Astrocyte (in vitro differentiated cells and primary cell): ENCODE measurements around the gene PCYOX1L. TPM values are rescaled to one million over a fixed set of nuclear protein-coding genes. Genes with fewer than 3 reads are reported as not detected.
"Not testable (repeated sequence)": the region's sequence is repeated elsewhere in the genome, so short reads cannot be mapped to it uniquely, and the experiment has no call there.

ENCODE experiments used
- DNase-seq: peaks from one replicate; pipeline ENCODE4 v3.0.0-alpha.2; 2010; ENCODE audit warnings: low read depth
- FAIRE-seq: peaks from 2 replicates; lab custom pipeline; 2011; peaks lifted over from hg19 to GRCh38; lab: Jason Lieb, UNC
- H2AFZ ChIP-seq: 2 replicates; pipeline ENCODE4 v1.6.0; 2012; ENCODE audit warnings: low read depth, low read length, inconsistent platforms
- H3K27ac ChIP-seq: 2 replicates; pipeline ENCODE4 v1.5.1; 2011; ENCODE audit warnings: low read depth, low read length, inconsistent platforms
- H3K27me3 ChIP-seq: 2 replicates; pipeline ENCODE4 v1.6.0; 2011; ENCODE audit warnings: low read length, inconsistent platforms; ENCODE audit not compliant: insufficient read depth
- H3K36me3 ChIP-seq: 2 replicates; pipeline ENCODE4 v1.5.1; 2011; ENCODE audit warnings: low read length, inconsistent platforms; ENCODE audit not compliant: insufficient read depth
- H3K4me1 ChIP-seq: 2 replicates; pipeline ENCODE4 v1.5.1; 2011; ENCODE audit warnings: low read length, inconsistent platforms; ENCODE audit not compliant: insufficient read depth
- H3K4me2 ChIP-seq: 2 replicates; pipeline ENCODE4 v1.6.0; 2012; ENCODE audit warnings: low read length, inconsistent platforms
- H3K4me3 ChIP-seq: 2 replicates; pipeline ENCODE4 v1.5.1; 2011; ENCODE audit warnings: low read depth, mild to moderate bottlenecking, low read length, inconsistent platforms; ENCODE audit not compliant: insufficient read depth
- H3K79me2 ChIP-seq: 2 replicates; pipeline ENCODE4 v1.6.0; 2012; ENCODE audit warnings: mild to moderate bottlenecking, low read length, inconsistent platforms; ENCODE audit not compliant: insufficient read depth
- H3K9ac ChIP-seq: 2 replicates; pipeline ENCODE4 v1.6.0; 2012; ENCODE audit warnings: mild to moderate bottlenecking, low read length, inconsistent platforms
- H3K9me3 ChIP-seq: 2 replicates; pipeline ENCODE4 v1.5.1; 2012; ENCODE audit warnings: low read depth, mild to moderate bottlenecking, low read length, inconsistent platforms; ENCODE audit not compliant: insufficient read depth
- H4K20me1 ChIP-seq: 2 replicates; pipeline ENCODE4 v1.6.0; 2012; ENCODE audit warnings: low read length, inconsistent platforms; ENCODE audit not compliant: insufficient read depth
- H3K27ac Mint-ChIP-seq: one replicate; pipeline ENCODE4 v1.8.0; 2021; ENCODE audit warnings: mild to moderate bottlenecking, mixed read lengths; ENCODE audit not compliant: unreplicated experiment
- H3K27me3 Mint-ChIP-seq: one replicate; pipeline ENCODE4 v1.8.0; 2021; ENCODE audit warnings: low read depth, mixed read lengths; ENCODE audit not compliant: unreplicated experiment
- H3K36me3 Mint-ChIP-seq: one replicate; pipeline ENCODE4 v1.8.0; 2021; ENCODE audit warnings: low read depth, mixed read lengths; ENCODE audit not compliant: unreplicated experiment
- H3K4me1 Mint-ChIP-seq: one replicate; pipeline ENCODE4 v1.8.0; 2021; ENCODE audit warnings: low read depth, mixed read lengths; ENCODE audit not compliant: unreplicated experiment
- H3K4me3 Mint-ChIP-seq: one replicate; pipeline ENCODE4 v1.8.0; 2021; ENCODE audit warnings: mild to moderate bottlenecking, moderate library complexity, mixed read lengths; ENCODE audit not compliant: unreplicated experiment
- H3K9me3 Mint-ChIP-seq: one replicate; pipeline ENCODE4 v1.8.0; 2021; ENCODE audit warnings: mild to moderate bottlenecking, mixed read lengths; ENCODE audit not compliant: unreplicated experiment
- CTCF ChIP-seq: IDR thresholded peaks from 2 replicates; pipeline ENCODE4 v1.5.1; 2011; ENCODE audit warnings: low read depth, mild to moderate bottlenecking, inconsistent platforms, low read length, moderate library complexity; ENCODE audit not compliant: insufficient read depth
- EZH2 ChIP-seq: IDR thresholded peaks from 2 replicates; pipeline ENCODE4 v1.6.1; 2012; ENCODE audit warnings: mild to moderate bottlenecking, low read length, inconsistent platforms; ENCODE audit not compliant: insufficient read depth
- total RNA-seq: library from RNA; stranded (reverse); gene quantifications from 2 replicates; pipeline ENCODE4 v1.2.1, GENCODE V29; 2021

PCYOX1L gene
- total RNA-seq, 1 donor from 2014 or later: 16.6 TPM

DNA sequence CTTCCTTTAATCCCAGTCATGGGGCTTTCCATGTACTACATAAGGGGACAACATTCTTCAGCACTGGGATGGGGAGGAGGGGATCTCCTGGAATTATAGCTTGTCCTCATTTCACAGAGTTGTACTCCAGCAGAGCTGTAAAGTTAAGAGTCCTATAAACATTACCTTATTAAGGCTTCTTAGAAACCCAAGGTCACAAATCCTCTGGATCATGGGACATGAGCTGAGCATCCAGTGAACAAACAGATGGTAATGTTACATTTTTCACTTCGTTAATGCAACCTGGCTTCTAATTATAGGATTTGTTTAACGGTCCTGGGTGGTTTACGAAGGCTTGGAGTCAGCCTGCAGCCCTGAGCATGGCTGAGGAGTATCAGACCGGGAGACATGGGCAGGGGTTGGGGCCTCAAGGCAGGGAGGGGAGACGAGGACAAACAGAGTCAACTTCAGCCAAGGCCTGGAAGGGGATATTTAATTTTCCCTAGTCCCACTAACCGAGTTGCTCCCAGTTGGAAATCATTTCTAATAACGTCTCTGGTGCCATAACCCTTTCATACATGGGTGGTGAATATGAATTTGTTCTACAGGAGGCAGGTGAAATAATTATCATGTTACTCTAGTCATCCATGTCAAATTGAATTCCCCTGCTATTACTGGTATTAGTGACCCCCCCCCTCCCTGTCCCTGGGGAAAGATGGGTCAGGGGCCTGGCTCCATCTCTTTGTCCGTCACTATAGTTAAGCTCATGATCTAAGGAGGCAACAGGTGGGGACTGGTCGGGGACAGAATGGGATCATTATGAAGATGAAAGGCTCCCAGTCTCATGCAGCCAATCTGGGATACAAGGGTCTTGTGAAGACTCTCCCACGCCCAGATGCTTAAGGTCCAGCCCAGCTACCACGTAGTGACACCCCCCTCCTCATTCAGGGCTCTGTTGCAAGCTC is 32.0 kb downstream of the PCYOX1L start:
- H3K9me3 Mint-ChIP-seq: peaks cover 2% of the 10 kb centered on the region
- Histone ChIP-seq H2AFZ (no peak overlapping the region), H3K4me3 (no peak overlapping the region), H3K27me3 (no peaks in the 10 kb centered on the region), H4K20me1 (no peaks in the 10 kb centered on the region), H3K36me3 (no peaks in the 10 kb centered on the region), H3K4me1 (peaks cover 13% of the 10 kb centered on the region), H3K79me2 (no peaks in the 10 kb centered on the region), H3K27ac (no peak overlapping the region), H3K9ac (no peak overlapping the region), H3K9me3 (no peaks in the 10 kb centered on the region), H3K4me2 (no peak overlapping the region)
- H3K36me3 Mint-ChIP-seq: no peaks in the 10 kb centered on the region
- no peak for DNase-seq
- no peak overlapping the region for H3K27ac Mint-ChIP-seq
- H3K4me1 Mint-ChIP-seq: peaks cover 41% of the 10 kb centered on the region
- no peak for TF ChIP-seq CTCF
- no peak for TF ChIP-seq EZH2
- no peaks in the 10 kb centered on the region for H3K27me3 Mint-ChIP-seq
- no peak for FAIRE-seq
- H3K4me3 Mint-ChIP-seq: no peak overlapping the region

DNA sequence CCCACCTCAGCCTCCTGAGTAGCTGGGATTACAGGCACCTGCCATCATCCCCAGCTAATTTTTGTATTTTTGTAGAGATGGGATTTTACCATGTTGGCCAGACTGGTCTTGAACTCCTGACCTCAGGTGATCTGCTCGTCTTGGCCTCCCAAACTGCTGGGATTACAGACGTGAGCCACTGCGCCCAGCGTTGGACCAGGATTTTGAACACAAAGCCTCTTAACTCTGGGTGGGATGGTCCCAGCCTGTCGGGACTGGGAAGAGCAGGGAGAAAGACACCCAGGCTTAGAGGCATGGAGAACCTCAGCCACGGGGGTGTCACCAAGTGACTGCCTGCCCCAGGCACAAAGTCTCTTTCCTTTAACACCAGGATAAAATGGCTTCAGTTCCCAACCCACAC is 33.2 kb downstream of the PCYOX1L start:
- H3K27ac ChIP-seq, FAIRE-seq: not testable (repeated sequence)
- peaks cover 39% of the 10 kb centered on the region for H3K4me1 Mint-ChIP-seq

GRCh38 chr5:149391524-149391923 is 33.7 kb downstream of the PCYOX1L start:
- no peak overlapping the region for H3K27ac Mint-ChIP-seq
- no peak for FAIRE-seq
- no peak overlapping the region for H3K9ac ChIP-seq

More for the DNA sequence above, 33.2 kb downstream of the PCYOX1L start:
- not testable (repeated sequence) for H3K36me3 ChIP-seq, DNase-seq, H3K36me3 Mint-ChIP-seq, H3K27ac Mint-ChIP-seq, H3K9me3 ChIP-seq, H3K9ac ChIP-seq, H3K9me3 Mint-ChIP-seq, H3K4me3 ChIP-seq, H4K20me1 ChIP-seq, H3K4me2 ChIP-seq, H3K27me3 Mint-ChIP-seq, H3K4me3 Mint-ChIP-seq, H3K27me3 ChIP-seq, H2AFZ ChIP-seq, H3K79me2 ChIP-seq
- H3K4me1 ChIP-seq: peaks cover 13% of the 10 kb centered on the region

More at GRCh38 chr5:149391524-149391923, 33.7 kb downstream of the PCYOX1L start:
- Histone ChIP-seq H3K4me3 (no peak overlapping the region), H3K79me2 (no peaks in the 10 kb centered on the region), H3K36me3 (no peaks in the 10 kb centered on the region), H3K4me2 (no peak overlapping the region), H3K27me3 (no peaks in the 10 kb centered on the region), H3K27ac (no peak overlapping the region), H2AFZ (no peak overlapping the region), H3K4me1 (peaks cover 13% of the 10 kb centered on the region), H4K20me1 (no peaks in the 10 kb centered on the region), H3K9me3 (no peaks in the 10 kb centered on the region)
- Mint-ChIP-seq H3K36me3 (no peaks in the 10 kb centered on the region), H3K27me3 (no peaks in the 10 kb centered on the region), H3K9me3 (peaks cover 2% of the 10 kb centered on the region), H3K4me1 (peaks cover 38% of the 10 kb centered on the region), H3K4me3 (no peak overlapping the region)
- DNase-seq: no peak
- TF ChIP-seq EZH2 (no peak), CTCF (no peak)
